GM12864 (cell line): ENCODE data around the gene ZNF853.
"Not testable (repeated sequence)": the region's sequence is repeated elsewhere in the genome, so short reads cannot be mapped to it uniquely, and the experiment has no call there.

Source experiments
- DNase-seq: peaks from one replicate; pipeline ENCODE4 v3.0.0-alpha.2; 2011; ENCODE audit warnings: low read depth
- H3K4me3 ChIP-seq: 2 replicates; pipeline ENCODE4 v1.5.1; 2011; ENCODE audit warnings: mild to moderate bottlenecking, low read depth, low read length, control low read depth
- TF ChIP-seq, protein P1 (sequence below): IDR thresholded peaks from 2 replicates; pipeline ENCODE4 v1.5.1; 2011; ENCODE audit warnings: low read depth, mild to moderate bottlenecking, moderate library complexity, low read length, control low read depth, inconsistent platforms; ENCODE audit errors: missing control alignments

ZNF853 gene

DNA sequence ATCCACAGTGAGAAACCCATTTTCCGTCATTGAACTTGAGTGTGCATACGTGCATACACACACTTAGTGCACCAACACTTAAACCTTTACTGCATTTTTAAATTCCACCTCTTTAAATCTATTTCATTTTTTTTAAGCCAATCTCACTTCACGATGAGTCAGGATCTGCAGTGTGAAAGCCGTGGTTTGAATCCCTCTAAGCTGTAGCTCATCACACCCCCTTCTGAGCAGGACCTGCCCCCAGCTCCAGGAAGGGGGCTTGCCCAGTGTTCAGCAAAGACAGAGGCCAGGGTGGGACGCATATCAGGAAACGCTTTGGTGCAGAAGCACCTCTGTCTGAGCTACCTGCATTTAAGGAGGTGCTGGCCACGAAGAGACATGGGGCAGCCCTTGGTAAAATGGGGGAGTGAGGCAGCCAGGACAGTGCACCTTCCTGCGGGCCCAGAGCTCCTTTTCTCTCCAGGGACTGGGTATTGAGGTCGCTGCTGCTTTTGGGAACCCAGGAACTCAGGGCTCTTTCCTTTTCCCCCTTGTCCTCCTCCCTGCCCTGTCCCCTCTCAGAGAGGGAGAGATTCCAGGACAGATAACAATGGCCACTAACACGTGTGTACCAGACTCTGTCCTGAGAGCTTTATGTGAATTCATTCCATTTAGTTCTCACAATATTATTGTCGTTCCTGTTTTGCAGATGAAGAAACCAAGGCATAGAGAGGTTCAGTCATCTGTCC is 43.4 kb downstream of the ZNF853 start:
- H3K4me3 ChIP-seq: no peak overlapping the region
- DNase-seq: no peak

DNA sequence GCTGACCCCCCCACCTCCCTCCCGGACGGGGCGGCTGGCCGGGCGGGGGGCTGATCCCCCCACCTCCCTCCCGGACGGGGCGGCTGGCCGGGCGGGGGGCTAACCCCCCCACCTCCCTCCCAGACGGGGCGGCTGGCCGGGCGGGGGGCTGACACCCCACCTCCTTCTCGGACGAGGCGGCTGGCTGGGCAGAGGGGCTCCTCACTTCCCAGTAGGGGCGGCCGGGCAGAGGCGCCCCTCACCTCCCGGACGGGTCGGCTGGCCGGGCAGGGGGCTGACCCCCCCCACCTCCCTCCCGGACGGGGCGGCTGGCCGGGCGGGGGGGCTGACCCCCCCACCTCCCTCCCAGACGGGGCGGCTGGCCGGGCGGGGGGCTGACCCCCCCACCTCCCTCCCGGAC is 55.4 kb downstream of the ZNF853 start:
- H3K4me3 ChIP-seq, DNase-seq: not testable (repeated sequence)

More for the DNA sequence above, 43.4 kb downstream of the ZNF853 start:
- TF ChIP-seq, protein P1, sequence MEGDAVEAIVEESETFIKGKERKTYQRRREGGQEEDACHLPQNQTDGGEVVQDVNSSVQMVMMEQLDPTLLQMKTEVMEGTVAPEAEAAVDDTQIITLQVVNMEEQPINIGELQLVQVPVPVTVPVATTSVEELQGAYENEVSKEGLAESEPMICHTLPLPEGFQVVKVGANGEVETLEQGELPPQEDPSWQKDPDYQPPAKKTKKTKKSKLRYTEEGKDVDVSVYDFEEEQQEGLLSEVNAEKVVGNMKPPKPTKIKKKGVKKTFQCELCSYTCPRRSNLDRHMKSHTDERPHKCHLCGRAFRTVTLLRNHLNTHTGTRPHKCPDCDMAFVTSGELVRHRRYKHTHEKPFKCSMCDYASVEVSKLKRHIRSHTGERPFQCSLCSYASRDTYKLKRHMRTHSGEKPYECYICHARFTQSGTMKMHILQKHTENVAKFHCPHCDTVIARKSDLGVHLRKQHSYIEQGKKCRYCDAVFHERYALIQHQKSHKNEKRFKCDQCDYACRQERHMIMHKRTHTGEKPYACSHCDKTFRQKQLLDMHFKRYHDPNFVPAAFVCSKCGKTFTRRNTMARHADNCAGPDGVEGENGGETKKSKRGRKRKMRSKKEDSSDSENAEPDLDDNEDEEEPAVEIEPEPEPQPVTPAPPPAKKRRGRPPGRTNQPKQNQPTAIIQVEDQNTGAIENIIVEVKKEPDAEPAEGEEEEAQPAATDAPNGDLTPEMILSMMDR: no peak
